Thymus (tissue), 11 donors: ENCODE measurements around the gene ACTN3. TPM values are rescaled to one million over a fixed set of nuclear protein-coding genes. Genes with fewer than 3 reads are reported as not detected.
"Not testable (repeated sequence)": the region's sequence is repeated elsewhere in the genome, so short reads cannot be mapped to it uniquely, and the experiment has no call there.

Experiments used
- DNase-seq, 9 donors: peaks; one replicate each; pipeline ENCODE4 v3.0.0-alpha.2; 2013; ENCODE audit warnings: low spot score in 9 of 9, low read depth in 6 of 9, missing footprints in 1 of 9
- H3K27ac ChIP-seq, 2 donors: one replicate each; pipeline ENCODE4 v1.5.1; 2013; ENCODE audit warnings: control low read depth in 1 of 2, low read depth in 1 of 2, low read length in 1 of 2, mild to moderate bottlenecking in 1 of 2, moderate library complexity in 1 of 2
- H3K27me3 ChIP-seq, 2 donors: one replicate each; pipeline ENCODE4 v1.5.1; 2013; ENCODE audit warnings: low read length in 1 of 2; ENCODE audit not compliant: control insufficient read depth in 2 of 2, insufficient read depth in 1 of 2
- H3K36me3 ChIP-seq, 2 donors: one replicate each; pipeline ENCODE4 v1.5.1; 2013; ENCODE audit warnings: low read length in 1 of 2, mild to moderate bottlenecking in 1 of 2, moderate library complexity in 1 of 2; ENCODE audit not compliant: control insufficient read depth in 2 of 2, insufficient read depth in 2 of 2
- H3K4me1 ChIP-seq, 2 donors: one replicate each; pipeline ENCODE4 v1.5.1; 2013; ENCODE audit warnings: low read length in 2 of 2; ENCODE audit not compliant: control insufficient read depth in 2 of 2, insufficient read depth in 2 of 2
- H3K4me3 ChIP-seq, 2 donors: one replicate each; pipeline ENCODE4 v1.5.1; 2013; ENCODE audit warnings: low read length in 2 of 2, control low read depth in 1 of 2, mild to moderate bottlenecking in 1 of 2
- H3K9me3 ChIP-seq, 2 donors: one replicate each; pipeline ENCODE4 v1.5.1; 2013; ENCODE audit warnings: low read length in 1 of 2, mild to moderate bottlenecking in 1 of 2; ENCODE audit not compliant: control insufficient read depth in 2 of 2, insufficient read depth in 1 of 2
- WGBS: extraction: QIAGEN DNeasy Blood & Tissue Kit; methylation state at CpG from one replicate; pipeline ENCODE4 v1.1.7; 2013; 5-methylcytosine and 5-hydroxymethylcytosine counted together
- polyA plus RNA-seq: library from polyadenylated mRNA; stranded (reverse); fragments of 200-250 nt; gene quantifications from one replicate; pipeline ENCODE4 v1.2.3, GENCODE V29; 2013
- total RNA-seq: library from RNA; stranded (reverse); fragments of 120-200 nt; gene quantifications from one replicate; pipeline ENCODE4 v1.2.4, GENCODE V29; 2013
- donor health status: healthy.

ACTN3 gene
- total and polyA plus RNA-seq, 2 donors = 0.05 TPM

DNA sequence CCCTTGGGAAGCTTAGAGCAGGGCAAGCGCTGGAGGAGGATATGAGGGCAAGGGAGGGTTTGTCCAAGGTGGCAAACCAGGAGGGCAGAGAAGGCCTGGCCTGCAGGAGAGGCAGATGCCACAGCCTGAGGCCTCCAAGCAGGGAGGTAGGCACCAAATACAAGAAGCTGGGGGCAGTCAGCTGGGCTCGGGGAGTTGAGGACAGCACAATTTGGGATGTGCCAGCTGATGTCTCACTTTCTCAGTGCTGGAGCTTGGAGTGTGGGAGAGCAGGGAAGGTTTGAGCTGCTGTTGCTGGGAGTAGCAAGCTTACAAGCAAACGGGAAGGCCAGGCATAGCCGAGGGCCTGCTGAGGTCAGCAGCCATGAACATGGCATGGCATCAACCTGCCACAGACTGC lies 4.8 kb upstream of the ACTN3 start:
- Histone ChIP-seq H3K4me1 (peaks cover 15 to 31% of the 10 kb centered on the region in 2 donors), H3K27ac (no peak overlapping the region), H3K9me3 (peaks cover 0 to 6% of the 10 kb centered on the region in 2 donors), H3K4me3 (no peak overlapping the region), H3K36me3 (peaks cover 25 to 40% of the 10 kb centered on the region in 2 donors), H3K27me3 (peaks cover 7 to 11% of the 10 kb centered on the region in 2 donors)
- WGBS = 95% methylated on average over 4 of the region's 4 CpGs
- no peak for DNase-seq

DNA sequence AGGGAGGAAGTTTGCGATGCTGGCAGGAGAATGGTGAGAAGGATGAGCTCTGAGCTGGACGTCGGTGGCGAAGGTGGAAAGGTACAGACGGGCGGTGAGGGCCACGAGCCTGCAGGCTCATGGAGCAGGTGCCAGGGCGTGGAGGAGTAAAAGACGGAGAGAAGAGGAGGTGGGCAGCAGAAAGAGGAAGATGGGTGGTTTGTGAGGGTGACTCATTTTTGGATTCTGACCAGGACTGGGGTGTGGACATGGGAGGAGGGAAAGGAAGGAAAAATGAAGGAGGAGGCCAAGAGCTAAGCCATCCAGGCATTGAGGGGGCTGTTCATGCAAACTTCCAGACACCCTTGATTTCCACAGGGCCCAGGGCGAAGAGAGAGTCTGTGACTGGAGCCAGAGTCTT lies 4.3 kb upstream of the ACTN3 start:
- H3K9me3 ChIP-seq = peaks cover 0 to 6% of the 10 kb centered on the region in 2 donors
- H3K27ac ChIP-seq = no peak overlapping the region
- H3K27me3 ChIP-seq = peaks cover 10 to 15% of the 10 kb centered on the region in 2 donors
- 96% methylated on average over 10 of the region's 10 CpGs for WGBS
- H3K36me3 ChIP-seq = peaks cover 24 to 36% of the 10 kb centered on the region in 2 donors
- H3K4me1 ChIP-seq = peaks cover 15 to 31% of the 10 kb centered on the region in 2 donors
- no peak overlapping the region for H3K4me3 ChIP-seq
- DNase-seq = no peak

DNA sequence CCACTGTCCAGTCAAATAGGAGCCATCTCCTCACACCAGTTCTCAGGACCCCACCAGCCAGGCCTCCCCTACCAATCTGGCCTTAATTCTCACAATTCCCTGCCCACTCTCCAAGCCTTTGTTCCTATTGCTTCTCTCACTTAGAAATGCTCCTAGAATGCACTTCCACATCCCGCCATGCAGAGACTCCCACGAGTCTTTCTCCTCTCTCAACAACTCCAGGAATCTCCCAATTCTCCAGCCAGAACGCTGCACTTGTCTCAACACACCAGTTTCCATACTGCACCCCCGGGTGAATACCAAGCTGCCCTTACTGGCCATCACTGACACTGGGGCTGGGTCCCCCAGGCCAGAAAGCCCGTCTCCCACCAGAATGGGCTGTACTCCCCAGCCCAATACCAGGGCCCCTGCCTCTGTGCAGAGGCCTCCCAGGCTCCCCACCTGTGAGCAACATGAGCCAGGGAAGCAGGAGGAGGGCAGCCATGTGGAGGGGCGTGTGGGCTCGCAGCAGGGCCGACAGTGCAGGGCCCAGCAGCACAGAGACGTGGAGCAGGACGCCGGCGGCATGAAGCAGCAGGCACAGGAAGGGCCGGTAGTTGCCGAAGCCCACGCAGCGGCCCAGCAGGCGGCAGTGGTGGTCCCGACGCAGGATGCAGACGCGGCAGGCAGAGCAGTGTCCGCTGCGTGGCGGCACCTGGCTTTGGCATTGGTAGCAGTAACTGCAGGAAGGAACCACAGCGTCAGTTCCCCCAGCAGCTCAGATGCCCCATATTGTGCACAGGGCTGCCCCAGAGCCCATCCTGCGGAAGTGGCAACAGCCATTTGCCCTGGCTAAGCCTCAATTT lies 3.2 kb upstream of the ACTN3 start:
- Histone ChIP-seq H3K27me3 (peaks cover 12 to 27% of the 10 kb centered on the region in 2 donors), H3K9me3 (peaks cover 0 to 6% of the 10 kb centered on the region in 2 donors), H3K4me1 (peaks cover 15 to 31% of the 10 kb centered on the region in 2 donors), H3K36me3 (peaks cover 24 to 34% of the 10 kb centered on the region in 2 donors), H3K4me3 (peak overlapping the region; percentile 9 to 23), H3K27ac (peak overlapping the region; percentile 25 to 64)
- WGBS = 20% methylated on average over 26 of the region's 26 CpGs
- DNase-seq = peak; percentile 23 to 80 (median 50)

DNA sequence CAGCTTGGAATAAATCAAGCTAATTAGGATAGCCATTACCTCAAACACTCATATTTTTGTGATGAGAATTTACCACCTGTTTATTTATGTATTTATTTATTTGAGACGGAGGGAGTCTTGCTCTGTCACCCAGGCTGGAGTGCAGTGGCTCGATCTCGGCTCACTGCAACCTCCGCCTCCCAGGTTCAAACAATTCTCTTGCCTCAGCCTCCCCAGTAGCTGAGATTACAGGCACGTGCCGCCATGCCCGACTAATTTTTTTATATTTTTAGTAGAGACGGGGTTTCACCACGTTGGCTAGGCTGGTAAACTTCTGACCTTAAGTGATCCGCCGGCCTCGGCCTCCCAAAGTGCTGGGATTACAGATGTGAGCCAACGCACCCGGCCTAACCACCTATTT lies 1.8 kb upstream of the ACTN3 start:
- H3K27me3 ChIP-seq = peaks cover 12 to 41% of the 10 kb centered on the region in 2 donors
- H3K4me3 ChIP-seq = peak overlapping the region; percentile 72 to 78
- not testable (repeated sequence) for H3K27ac ChIP-seq, H3K9me3 ChIP-seq, DNase-seq
- H3K36me3 ChIP-seq = peaks cover 16 to 21% of the 10 kb centered on the region in 2 donors
- WGBS = 90% methylated on average over 14 of the region's 14 CpGs
- H3K4me1 ChIP-seq = peaks cover 15 to 31% of the 10 kb centered on the region in 2 donors

DNA sequence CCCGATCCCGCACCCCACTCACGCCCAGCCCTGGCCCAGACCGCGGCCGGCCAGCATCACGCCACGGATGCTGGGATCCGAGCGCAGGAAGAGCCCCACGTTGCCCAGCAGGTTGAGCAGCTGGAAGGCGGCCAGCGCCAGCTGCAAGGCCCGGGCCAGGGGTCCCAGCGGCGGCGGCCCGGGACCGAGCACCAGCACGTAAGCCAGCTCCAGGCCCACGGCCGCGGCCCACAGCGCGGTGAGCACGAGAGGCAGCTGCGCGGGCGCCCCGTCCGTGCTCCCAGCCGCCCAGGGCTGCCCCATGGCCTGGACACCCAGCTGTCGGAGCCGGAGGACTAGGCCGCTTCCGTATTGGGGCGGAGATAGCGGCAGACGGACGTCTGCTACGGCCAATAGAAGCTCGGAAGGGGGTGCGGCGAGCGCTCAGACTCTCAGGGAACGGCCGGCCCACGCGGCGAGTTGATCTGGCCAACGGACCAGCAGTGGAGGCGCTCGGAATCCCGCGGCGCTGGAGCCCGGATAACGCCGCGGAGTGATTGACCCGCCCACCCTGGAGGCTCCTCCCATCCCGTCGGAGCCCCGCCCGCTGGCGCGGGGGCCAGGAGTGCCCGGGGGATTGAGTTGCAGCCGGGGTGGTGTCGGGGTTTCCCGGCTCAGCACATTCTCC lies 869 bp upstream of the ACTN3 start, which contains the start of gene ZDHHC24:
Gene ZDHHC24, minus strand, starts transcription at position 348 of the 667 bp plus-strand sequence. Its CDS starts 45 bp downstream, at position 303.
- WGBS = under 1% methylated on average over 71 of the region's 71 CpGs
- Histone ChIP-seq H3K9me3 (peaks cover 0 to 6% of the 10 kb centered on the region in 2 donors), H3K27ac (peak within 1 kb of the TSS in 1 of 2 donors; percentile 78), H3K36me3 (peaks cover 14 to 18% of the 10 kb centered on the region in 2 donors), H3K4me1 (peaks cover 15 to 31% of the 10 kb centered on the region in 2 donors), H3K4me3 (peak within 1 kb of the TSS; percentile 72 to 78), H3K27me3 (peaks cover 12 to 50% of the 10 kb centered on the region in 2 donors)
- peak; percentile 34 to 86 (median 62) for DNase-seq

DNA sequence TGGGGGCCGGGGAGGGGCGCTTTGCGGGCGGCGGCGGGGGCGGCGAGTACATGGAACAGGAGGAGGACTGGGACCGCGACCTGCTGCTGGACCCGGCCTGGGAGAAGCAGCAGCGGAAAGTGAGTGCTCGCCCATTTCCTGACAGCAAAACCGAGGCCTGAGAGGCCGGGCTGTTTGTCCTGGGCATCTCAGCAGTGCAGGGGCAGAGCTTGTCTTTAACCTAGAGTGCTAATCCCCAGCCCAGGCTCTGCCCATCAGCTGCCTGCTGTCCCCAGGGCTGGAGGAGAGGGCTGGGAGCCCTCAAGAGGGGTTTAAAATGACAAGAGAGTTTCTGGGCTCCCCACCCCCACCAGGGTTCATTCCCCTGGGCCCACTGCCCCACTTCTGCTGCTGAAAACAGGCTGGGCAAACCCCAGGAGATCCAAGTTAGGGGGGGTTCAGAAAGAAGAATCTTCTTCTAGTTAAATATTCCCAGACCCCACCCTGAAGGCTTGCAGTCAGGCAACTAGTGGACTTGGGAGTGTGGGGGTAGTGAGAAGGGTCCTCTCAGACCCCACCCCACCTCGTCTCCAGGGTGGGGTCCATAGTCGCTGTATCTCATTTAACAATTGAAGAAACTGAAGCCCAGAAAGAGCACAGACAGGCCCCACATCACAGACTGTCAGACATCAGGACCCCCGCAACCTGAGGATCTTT lies 411 bp downstream of the ACTN3 start:
- 66% methylated on average over 18 of the region's 18 CpGs for WGBS
- Histone ChIP-seq H3K27me3 (peaks cover 12 to 59% of the 10 kb centered on the region in 2 donors), H3K4me1 (peaks cover 15 to 31% of the 10 kb centered on the region in 2 donors), H3K4me3 (no peak overlapping the region), H3K9me3 (peaks cover 0 to 6% of the 10 kb centered on the region in 2 donors), H3K36me3 (peaks cover 9 to 10% of the 10 kb centered on the region in 2 donors), H3K27ac (no peak overlapping the region)
- DNase-seq = no peak

DNA sequence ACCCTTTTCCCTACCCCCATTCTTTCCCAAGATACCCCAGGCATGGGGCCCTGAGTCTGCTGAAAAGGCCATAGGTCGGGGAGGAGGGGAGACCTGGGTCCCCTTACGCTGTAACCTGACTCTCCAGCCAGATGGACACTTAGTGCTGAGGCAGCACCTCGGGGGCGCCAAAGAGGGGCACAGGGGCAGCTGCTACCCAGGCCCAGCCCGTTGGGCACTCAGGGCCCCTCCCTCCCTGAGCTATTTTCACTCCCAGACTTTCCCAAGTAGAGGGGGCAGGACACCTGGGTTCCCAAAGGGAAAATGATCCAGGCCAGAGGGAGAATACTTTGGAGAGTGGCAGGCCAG lies 933 bp downstream of the ACTN3 start:
- Histone ChIP-seq H3K4me1 (peaks cover 15 to 31% of the 10 kb centered on the region in 2 donors), H3K27ac (no peak overlapping the region), H3K36me3 (peaks cover 4 to 5% of the 10 kb centered on the region in 2 donors), H3K4me3 (no peak overlapping the region), H3K9me3 (peaks cover 0 to 6% of the 10 kb centered on the region in 2 donors), H3K27me3 (peaks cover 12 to 59% of the 10 kb centered on the region in 2 donors)
- no peak for DNase-seq
- WGBS = 72% methylated on average over 5 of the region's 5 CpGs

DNA sequence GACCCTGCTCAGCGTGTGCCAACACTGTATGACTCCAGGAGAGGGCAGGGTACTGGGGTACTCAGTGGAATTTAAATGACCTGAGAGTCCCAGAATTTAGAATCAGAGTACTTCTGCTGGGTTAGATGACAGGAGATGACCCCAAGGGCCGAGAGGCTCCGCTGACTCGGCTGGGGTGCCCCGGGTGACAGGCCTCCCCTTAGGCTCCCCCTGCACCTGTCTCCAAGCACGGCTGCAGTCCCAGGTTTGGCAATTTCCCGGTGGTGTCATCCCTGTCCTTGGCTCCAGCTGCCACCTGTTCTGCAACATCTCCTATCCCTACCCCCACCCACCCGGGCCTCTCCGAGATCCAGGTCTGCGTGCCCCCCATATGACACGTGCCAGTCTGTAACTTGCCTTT lies 1.3 kb downstream of the ACTN3 start:
- peaks cover 15 to 31% of the 10 kb centered on the region in 2 donors for H3K4me1 ChIP-seq
- peaks cover 0 to 6% of the 10 kb centered on the region in 2 donors for H3K9me3 ChIP-seq
- no peak overlapping the region for H3K4me3 ChIP-seq
- no peak for DNase-seq
- no peak overlapping the region for H3K27ac ChIP-seq
- 87% methylated on average over 11 of the region's 11 CpGs for WGBS
- peaks cover 12 to 59% of the 10 kb centered on the region in 2 donors for H3K27me3 ChIP-seq
- peaks cover under 1 to 2% of the 10 kb centered on the region in 2 donors for H3K36me3 ChIP-seq
